ENCODE data around the gene HYPK.
"Not testable (repeated sequence)": the region's sequence is repeated elsewhere in the genome, so short reads cannot be mapped to it uniquely, and the experiment has no call there.

The HYPK gene

GRCh38 chr15:43795197-43795596 is 5.2 kb upstream of the HYPK start:
- no peak for FAIRE-seq
- DNase-seq (ENCODE audit: low spot score), result no peak

GRCh38 chr15:43795997-43796396 is 4.4 kb upstream of the HYPK start:
- DNase-seq (ENCODE audit: low spot score) (no peak), FAIRE-seq (no peak)

DNA sequence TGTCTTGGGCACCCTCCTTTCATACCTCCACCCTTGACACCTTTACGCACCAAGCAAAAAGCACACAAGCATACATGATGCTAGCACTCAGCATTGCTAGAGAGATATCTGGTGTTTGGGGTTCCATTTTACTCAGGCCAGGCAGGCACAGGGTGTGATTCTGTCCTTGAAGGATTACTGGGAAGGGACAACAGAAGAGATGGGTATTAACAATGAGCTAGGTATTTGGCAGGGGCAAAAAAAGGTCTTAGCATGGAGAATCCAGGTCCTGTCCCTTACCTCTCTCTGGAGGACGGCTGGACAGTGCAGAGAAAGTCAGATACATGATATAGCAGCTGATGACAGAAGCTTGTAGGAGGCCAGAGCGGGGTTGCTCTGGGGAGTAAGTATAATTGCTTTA is 3.8 kb upstream of the HYPK start:
- no peak for FAIRE-seq

DNA sequence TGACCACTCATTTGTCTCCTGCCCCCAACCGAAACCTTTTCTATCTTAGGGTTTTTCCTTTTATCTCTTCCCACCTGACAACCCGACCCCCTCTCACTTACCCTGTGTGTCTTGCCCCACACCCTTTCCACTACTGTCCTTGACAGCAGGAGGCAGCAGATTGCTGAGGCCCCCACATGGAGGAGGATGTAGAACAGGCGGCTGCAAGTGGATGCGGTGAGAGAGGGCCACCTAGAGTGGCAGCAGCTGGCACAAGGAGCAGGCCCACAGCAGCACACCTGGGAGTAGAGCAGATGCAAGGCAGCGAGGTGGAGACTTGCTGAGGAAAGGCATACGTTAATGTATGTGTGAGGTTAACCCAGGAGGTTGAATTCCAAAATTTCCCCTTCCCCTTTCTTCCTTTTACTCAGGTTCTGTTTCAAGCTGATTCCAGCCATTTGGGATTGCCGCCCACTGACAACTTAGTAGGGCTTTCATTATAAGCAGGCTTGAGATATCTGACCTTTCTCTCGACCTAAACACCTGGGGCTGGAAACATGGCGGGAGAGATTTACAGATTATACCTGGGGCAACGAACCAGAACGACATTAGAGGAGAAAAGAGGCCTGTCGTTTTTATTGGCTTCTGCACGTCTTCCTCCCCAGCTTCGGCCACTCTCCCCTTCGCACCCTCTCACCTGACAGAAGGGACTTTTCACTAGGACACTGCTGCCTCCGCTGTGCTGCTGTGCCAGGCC is 1.0 kb upstream of the HYPK start:
- DNase-seq (ENCODE audit: low spot score), result no peak
- no peak for FAIRE-seq

More for the DNA sequence above, 3.8 kb upstream of the HYPK start:
- no peak for DNase-seq (ENCODE audit: low spot score)

GRCh38 chr15:43799945-43800285 is 484 bp upstream of the HYPK start, which contains the start of gene SERINC4:
Gene SERINC4, minus strand, starts transcription at chr15:43800220. Its CDS starts 234 bp downstream, at chr15:43799986.
- no peak for FAIRE-seq
- DNase-seq (ENCODE audit: low spot score), result no peak

DNA sequence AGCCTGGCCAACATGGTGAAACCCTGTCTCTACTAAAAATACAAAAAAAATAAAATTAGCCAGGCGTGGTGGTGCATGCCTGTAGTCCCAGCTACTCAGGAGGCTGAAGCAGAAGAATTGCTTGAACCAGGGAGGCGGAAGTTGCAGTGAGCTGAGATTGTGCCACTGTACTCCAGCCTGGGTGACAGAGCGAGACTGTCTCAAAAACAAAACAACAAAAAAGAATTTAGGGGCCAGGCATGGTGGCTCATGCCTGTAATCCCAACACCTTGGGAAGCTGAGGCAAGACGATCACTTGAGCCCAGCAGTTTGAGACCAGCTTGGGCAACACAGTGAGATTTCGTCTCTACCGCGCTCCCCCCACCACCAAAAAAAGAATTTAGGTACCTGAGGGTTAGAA is 2.3 kb downstream of the HYPK start:
- DNase-seq (ENCODE audit: low spot score); FAIRE-seq: not testable (repeated sequence)

DNA sequence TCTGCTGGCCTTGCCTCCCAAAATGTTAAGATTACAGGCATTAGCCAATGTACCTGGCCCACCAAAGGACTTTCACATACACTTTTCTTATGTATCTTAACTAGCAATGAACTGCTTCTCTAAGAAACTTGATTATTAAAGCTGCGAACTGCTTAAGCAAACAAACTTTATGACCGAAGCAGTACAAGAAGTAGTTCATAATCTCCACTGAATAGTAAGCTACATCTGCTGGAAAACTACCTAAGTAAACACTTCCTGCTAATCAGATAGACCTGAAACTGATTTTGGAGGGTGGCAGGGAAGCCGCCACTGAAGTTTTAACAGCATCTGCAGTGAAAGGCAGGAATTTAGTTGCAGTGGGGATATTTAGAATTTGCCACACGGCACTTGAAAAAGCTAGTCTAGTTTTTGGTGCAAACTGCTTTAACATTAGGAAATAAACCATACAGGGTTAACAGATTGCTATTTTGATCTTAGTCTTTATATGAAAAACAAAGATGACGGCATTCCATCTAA is 8.1 kb downstream of the HYPK start:
- DNase-seq (ENCODE audit: low spot score), result no peak
- no peak for FAIRE-seq

DNA sequence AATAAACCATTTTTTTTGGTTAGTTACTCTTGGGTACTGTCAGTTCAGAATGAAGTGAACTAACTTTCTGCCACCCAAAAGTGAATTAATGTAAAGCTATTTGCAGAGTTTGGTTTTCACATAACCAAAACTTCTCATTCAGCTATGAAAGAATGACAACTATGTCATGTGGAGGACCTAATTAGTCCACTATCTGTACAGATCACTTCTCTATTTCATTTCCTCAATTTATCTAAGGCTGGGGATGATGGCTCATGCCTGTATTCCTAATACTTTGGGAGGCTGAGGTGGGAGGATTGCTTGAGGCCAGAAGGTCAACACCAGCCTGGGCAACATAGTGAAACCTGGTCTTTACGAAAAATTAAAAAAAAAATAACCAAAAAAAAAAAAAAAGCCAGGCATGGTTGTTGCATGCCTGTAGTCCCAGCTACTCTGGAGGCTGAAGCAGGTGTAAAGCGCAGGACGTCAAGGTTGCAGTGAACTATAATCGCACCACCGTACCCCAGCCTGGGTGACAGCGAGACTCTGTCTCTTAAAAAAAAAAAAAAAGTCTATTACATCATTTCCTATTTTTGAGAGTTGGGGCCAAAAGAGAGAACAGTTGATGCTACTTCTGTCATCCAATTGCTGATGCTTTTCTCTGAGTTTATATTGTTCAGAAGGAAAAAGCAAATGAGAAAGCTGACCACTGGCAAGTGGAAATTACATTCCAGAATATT is 8.7 kb downstream of the HYPK start:
- DNase-seq (ENCODE audit: low spot score) (no peak), FAIRE-seq (no peak)

GRCh38 chr15:43815064-43815463 is 14.7 kb downstream of the HYPK start:
- DNase-seq (ENCODE audit: low spot score); FAIRE-seq: not testable (repeated sequence)

DNA sequence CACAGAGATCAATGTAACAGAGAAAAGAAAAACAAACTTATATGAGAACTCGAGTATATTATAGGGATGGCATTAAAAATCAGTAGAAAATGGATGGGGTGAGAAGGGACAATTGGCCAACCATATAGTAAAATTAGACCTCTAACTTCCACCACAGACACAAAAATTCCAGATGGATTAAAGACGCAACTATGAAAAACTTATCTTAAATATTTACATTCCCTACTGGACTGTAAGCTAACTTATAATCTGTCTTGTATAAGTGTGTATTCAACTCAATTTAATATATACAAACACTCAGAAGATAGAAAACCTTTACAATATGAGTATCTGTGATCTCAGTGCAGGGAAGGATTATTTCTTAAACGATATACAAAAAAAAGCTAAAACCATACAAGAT is 21.1 kb downstream of the HYPK start:
- no peak for FAIRE-seq
- DNase-seq (ENCODE audit: low spot score), result no peak

- FAIRE-seq (peak; percentile 77), DNase-seq (ENCODE audit: low spot score) (peak; percentile 97)
Measured at GRCh38 chr15:43824302-43825246, 24.2 kb downstream of the HYPK start, which contains the start of gene MFAP1. Gene MFAP1, minus strand, starts transcription at chr15:43824690. Its CDS starts 121 bp downstream, at chr15:43824569.

DNA sequence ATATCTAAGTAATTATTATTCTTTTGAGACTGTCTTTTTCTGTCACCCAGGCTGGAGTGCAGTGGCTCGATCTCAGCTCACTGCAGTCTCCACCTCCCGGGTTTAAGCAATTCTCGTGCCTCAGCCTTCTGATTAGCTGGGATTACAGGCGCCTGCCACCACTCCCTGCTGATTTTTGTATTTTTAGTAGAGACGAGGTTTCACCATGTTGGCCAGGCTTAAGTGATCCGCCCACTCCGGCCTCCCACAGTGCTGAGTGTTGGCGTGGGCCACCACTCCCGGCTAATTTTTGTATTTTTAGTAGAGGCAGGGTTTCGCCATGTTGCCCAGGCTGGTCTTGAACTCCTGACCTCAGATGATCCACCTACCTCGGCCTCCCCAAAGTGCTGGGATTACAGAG is 24.9 kb downstream of the HYPK start:
- FAIRE-seq; DNase-seq (ENCODE audit: low spot score): not testable (repeated sequence)

GRCh38 chr15:43826029-43826507 is 25.7 kb downstream of the HYPK start:
- FAIRE-seq (no peak), DNase-seq (ENCODE audit: low spot score) (no peak)

DNA sequence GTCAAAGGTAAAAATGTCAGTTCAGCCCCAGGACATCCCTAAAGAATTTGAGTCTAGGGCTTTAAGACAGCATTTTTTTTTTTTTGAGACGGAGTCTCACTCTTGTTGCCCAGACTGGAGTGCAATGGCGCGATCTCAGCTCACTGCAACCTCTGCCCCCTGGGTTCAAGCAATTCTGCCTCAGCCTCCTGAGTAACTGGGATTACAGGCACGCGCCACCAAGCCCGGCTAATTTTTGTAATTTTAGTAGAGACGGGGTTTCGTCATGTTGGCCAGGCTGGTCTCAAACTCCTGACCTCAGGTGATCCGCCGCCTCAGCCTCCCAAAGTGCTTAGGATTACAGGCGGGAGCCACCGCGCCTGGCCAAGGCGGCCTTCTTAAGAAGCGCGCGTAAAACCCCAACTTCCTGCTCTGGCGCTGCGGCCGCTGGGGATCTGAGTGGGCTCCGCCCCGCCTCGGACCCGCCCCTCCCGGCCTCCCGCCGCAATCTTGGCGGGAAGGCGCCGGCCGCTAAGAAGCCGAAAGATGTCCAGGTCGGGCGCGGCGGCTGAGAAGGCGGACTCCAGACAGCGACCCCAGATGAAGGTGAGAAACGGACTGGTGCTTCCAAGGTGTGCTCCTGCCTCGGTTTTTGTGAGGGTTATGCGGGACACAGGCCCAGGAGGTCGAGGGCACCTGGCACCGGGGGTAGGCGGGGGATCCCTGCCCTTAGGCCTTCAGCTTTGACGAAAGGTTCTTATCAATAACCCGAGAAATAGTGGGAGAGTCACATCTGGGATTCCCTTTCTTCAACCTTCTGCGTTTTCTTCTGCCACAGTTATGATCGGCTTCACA is 26.3 kb downstream of the HYPK start, which contains the start of gene WDR76:
TSS of gene WDR76 (plus strand) at position 495 of the 834 bp plus-strand sequence. CDS start at position 526, 31 bp downstream.
- FAIRE-seq (no peak), DNase-seq (ENCODE audit: low spot score) (peak; percentile 90)

- no peak for FAIRE-seq
Measured at GRCh38 chr15:43828061-43828657, 27.8 kb downstream of the HYPK start.

GRCh38 chr15:43829951-43830540 is 29.6 kb downstream of the HYPK start:
- FAIRE-seq; DNase-seq (ENCODE audit: low spot score): not testable (repeated sequence)

More at GRCh38 chr15:43828061-43828657, 27.8 kb downstream of the HYPK start:
- DNase-seq (ENCODE audit: low spot score), result no peak

GRCh38 chr15:43830691-43831275 is 30.4 kb downstream of the HYPK start:
- DNase-seq (ENCODE audit: low spot score); FAIRE-seq: not testable (repeated sequence)

DNA sequence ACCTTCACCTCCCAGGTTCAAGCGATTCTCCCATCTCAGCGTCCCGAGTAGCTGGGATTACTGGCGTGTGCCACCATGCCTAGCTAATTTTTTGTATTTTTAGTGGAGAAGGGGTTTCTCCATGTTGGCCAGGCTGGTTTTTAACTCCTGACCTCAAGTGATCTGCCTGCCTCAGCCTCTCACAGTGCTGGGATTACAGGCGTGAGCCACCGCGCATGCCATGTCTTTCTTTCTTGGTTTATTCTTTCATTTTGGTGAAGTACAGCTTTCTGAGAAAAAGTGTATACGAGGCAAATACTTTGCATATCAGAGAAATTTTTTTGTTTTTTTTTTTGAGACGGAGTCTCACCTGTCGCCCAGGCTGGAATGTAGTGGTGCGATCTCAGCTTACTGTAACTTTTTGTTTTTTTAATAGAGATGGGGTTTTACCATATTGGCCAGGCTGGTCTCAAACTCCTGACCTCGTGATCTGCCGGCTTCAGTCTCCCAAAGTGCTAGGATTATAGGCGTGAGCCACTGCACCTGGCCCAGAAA is 31.2 kb downstream of the HYPK start:
- FAIRE-seq; DNase-seq (ENCODE audit: low spot score): not testable (repeated sequence)

Measured in urothelium cell line (cell line).